ENCODE measurements around the gene TMPRSS11A. TPM values are rescaled to one million over a fixed set of nuclear protein-coding genes. Genes with fewer than 3 reads are reported as not detected.

Gene TMPRSS11A
- total and polyA plus RNA-seq, 2 donors (not counting 3 experiments of a cell fraction or from before 2014, with no cell fraction given): not detected

DNA sequence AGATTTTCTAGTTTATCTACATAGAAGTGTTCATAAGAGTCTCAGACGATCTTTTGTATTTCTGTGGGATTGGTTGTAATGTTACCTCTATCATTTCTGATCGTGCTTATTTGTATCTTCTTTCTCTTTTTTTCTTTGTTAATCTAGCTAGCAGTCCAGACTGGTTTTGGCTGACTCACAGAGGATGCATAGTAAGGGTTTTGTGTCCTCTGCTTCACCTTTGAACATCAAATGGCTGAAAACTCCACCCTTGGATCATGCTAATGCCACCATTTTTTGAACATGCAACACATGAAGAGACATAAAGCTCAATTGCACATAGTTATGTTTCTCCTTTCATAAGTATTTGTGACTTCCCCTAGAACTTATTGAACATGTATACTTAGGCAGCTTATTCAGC, 22.8 kb downstream of the TMPRSS11A start:
- ChIA-PET CTCF (interaction anchor here (2.3 kb wide), 1 partner anchor 29 kb away, joined by 5 read pairs; no protein-coding TSS in a partner anchor), POLR2A (no interaction called here)
- no peaks in the 10 kb centered on the region for H3K36me3 ChIP-seq (ENCODE audit: control insufficient read depth in 2 of 2, extremely low read depth in 1 of 2, insufficient read depth in 2 of 2, low read length in 2 of 2)
- H4K20me1 ChIP-seq (replicated peaks; ENCODE audit: control insufficient read depth, extremely low read depth, insufficient read depth, low read length): no peaks in the 10 kb centered on the region
- no peak overlapping the region for H3K27ac ChIP-seq (ENCODE audit: insufficient read depth, low read depth, low read length)
- no peak overlapping the region for H3K4me3 ChIP-seq (replicated peaks in 1 of 3; ENCODE audit: insufficient read depth in 1 of 3, low read depth in 1 of 3, low read length in 3 of 3)
- no peaks in the 10 kb centered on the region for H3K79me2 ChIP-seq (ENCODE audit: control insufficient read depth, insufficient read depth, low read length)
- no peak overlapping the region for H2AFZ ChIP-seq (ENCODE audit: low read depth, low read length)
- no peak for TF ChIP-seq GATA2 (IDR thresholded peaks at IDR 0.05; ENCODE audit: insufficient read depth, insufficient read length, low read depth, low read length)
- no peak for TF ChIP-seq POLR2AphosphoS5 (IDR thresholded peaks at IDR 0.05; ENCODE audit: insufficient read depth, low read depth, low read length)
- TF ChIP-seq MYC (IDR thresholded peaks at IDR 0.05; ENCODE audit: low read depth, low read length): no peak
- TF ChIP-seq FOS (IDR thresholded peaks at IDR 0.05; ENCODE audit: borderline replicate concordance, insufficient read depth, low read length): no peak
- no peak for TF ChIP-seq POLR2A (IDR thresholded peaks at IDR 0.05; ENCODE audit: low read depth, low read length)
- TF ChIP-seq JUN (IDR thresholded peaks at IDR 0.05; ENCODE audit: borderline replicate concordance, insufficient read depth, insufficient read length, low read depth): no peak
- TF ChIP-seq, protein P1, sequence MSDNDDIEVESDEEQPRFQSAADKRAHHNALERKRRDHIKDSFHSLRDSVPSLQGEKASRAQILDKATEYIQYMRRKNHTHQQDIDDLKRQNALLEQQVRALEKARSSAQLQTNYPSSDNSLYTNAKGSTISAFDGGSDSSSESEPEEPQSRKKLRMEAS (IDR thresholded peaks at IDR 0.05; ENCODE audit: insufficient read depth, insufficient read length): no peak
- no peak for TF ChIP-seq EZH2 (IDR thresholded peaks at IDR 0.05; ENCODE audit: borderline replicate concordance, low read depth, low read length, severe bottlenecking)
- TF ChIP-seq, protein P2, sequence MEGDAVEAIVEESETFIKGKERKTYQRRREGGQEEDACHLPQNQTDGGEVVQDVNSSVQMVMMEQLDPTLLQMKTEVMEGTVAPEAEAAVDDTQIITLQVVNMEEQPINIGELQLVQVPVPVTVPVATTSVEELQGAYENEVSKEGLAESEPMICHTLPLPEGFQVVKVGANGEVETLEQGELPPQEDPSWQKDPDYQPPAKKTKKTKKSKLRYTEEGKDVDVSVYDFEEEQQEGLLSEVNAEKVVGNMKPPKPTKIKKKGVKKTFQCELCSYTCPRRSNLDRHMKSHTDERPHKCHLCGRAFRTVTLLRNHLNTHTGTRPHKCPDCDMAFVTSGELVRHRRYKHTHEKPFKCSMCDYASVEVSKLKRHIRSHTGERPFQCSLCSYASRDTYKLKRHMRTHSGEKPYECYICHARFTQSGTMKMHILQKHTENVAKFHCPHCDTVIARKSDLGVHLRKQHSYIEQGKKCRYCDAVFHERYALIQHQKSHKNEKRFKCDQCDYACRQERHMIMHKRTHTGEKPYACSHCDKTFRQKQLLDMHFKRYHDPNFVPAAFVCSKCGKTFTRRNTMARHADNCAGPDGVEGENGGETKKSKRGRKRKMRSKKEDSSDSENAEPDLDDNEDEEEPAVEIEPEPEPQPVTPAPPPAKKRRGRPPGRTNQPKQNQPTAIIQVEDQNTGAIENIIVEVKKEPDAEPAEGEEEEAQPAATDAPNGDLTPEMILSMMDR (IDR thresholded peaks at IDR 0.05; ENCODE audit: extremely low read depth in 1 of 2, insufficient read depth in 1 of 2, low read depth in 1 of 2, low read length in 2 of 2): no peak
- peaks cover 0 to 1% of the 10 kb centered on the region in 2 experiments for H3K27me3 ChIP-seq (ENCODE audit: control insufficient read depth in 2 of 2, insufficient read depth in 2 of 2, low read length in 2 of 2)
- dilution Hi-C loops (cut with MboI; ENCODE audit: extremely low pct_ligation_motif_present, low sequenced_read_pairs) (no loop called here), intact Hi-C loops (cut with micrococcal nuclease) (no loop called here)
- FAIRE-seq (no peak), DNase-seq (ENCODE audit: low read depth, low spot score) (no peak)
- no peaks in the 10 kb centered on the region for H3K4me1 ChIP-seq (ENCODE audit: control insufficient read depth, extremely low read depth, insufficient read depth, low read length)
- H3K4me2 ChIP-seq (ENCODE audit: insufficient read depth, low read length): no peak overlapping the region
- H3K9me1 ChIP-seq (replicated peaks; ENCODE audit: control insufficient read depth, extremely low read depth, insufficient read depth, low read length): no peaks in the 10 kb centered on the region
- no peak overlapping the region for H3K9ac ChIP-seq (replicated peaks; ENCODE audit: extremely low read depth, insufficient read depth, low read length)
- no peaks in the 10 kb centered on the region for H3K9me3 ChIP-seq (replicated peaks; ENCODE audit: control insufficient read depth, insufficient read depth, low read length)
- BruUV-seq (replicated peaks): no TSS peak

Measured in endothelial cell of umbilical vein (primary cell).